Mammary epithelial cell (primary cell): ENCODE measurements around the gene THSD7A.

Source experiments
- EZH2 ChIP-seq: IDR thresholded peaks from 2 replicates; pipeline ENCODE4 v1.6.1; 2012; ENCODE audit warnings: low read length, inconsistent platforms, borderline replicate concordance
- TF ChIP-seq, protein P1 (sequence below), 2 donors: IDR thresholded peaks in 1 of 2; conservative IDR thresholded peaks in 1 of 2; 2 replicates each; pipeline ENCODE4 v1.5.1; 2011 to 2012; ENCODE audit warnings: inconsistent platforms in 2 of 2, low read length in 2 of 2, mild to moderate bottlenecking in 2 of 2, control low read depth in 1 of 2, low read depth in 1 of 2; ENCODE audit not compliant: insufficient read depth in 1 of 2; ENCODE audit errors: extremely low read depth in 1 of 2

DNA sequence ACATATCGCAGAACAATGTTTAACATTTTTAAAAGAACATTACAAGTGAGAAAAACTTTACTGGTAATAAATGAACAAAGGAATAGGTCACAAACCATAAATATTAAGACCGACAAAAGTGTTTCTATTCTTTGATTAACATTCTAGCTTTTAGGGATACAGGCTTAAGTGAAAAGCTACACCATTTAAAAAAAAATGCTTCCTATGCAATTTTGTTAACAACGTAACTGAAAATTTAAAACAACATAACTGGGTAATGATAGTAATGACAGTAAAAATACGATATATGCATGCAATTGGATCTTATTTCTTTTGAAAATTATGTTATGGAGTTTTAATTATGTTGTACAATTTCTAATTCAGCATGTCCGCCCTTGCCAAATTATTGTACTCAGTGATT is 49.7 kb upstream of the THSD7A start:
- TF ChIP-seq, protein P1, sequence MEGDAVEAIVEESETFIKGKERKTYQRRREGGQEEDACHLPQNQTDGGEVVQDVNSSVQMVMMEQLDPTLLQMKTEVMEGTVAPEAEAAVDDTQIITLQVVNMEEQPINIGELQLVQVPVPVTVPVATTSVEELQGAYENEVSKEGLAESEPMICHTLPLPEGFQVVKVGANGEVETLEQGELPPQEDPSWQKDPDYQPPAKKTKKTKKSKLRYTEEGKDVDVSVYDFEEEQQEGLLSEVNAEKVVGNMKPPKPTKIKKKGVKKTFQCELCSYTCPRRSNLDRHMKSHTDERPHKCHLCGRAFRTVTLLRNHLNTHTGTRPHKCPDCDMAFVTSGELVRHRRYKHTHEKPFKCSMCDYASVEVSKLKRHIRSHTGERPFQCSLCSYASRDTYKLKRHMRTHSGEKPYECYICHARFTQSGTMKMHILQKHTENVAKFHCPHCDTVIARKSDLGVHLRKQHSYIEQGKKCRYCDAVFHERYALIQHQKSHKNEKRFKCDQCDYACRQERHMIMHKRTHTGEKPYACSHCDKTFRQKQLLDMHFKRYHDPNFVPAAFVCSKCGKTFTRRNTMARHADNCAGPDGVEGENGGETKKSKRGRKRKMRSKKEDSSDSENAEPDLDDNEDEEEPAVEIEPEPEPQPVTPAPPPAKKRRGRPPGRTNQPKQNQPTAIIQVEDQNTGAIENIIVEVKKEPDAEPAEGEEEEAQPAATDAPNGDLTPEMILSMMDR (conservative IDR thresholded peaks at IDR 0.05 in 1 of 2, IDR thresholded peaks at IDR 0.05 in 1 of 2; ENCODE audit: extremely low read depth in 1 of 2, insufficient read depth in 1 of 2, low read depth in 1 of 2, low read length in 2 of 2), result no peak
- no peak for TF ChIP-seq EZH2
